Esophagus (tissue), 2 donors: Measurements from ENCODE around the gene SLC10A4. TPM values are rescaled to one million over a fixed set of nuclear protein-coding genes. Genes with fewer than 3 reads are reported as not detected.

Experiments
- H3K27ac ChIP-seq, 2 donors: one replicate each; pipeline ENCODE4 v1.5.1; 2013; ENCODE audit warnings: low read depth in 2 of 2, mild to moderate bottlenecking in 2 of 2, inconsistent platforms in 1 of 2, low read length in 1 of 2, moderate library complexity in 1 of 2
- H3K27me3 ChIP-seq, 2 donors: one replicate each; pipeline ENCODE4 v1.6.1; 2013; ENCODE audit warnings: low read length in 2 of 2, control low read depth in 1 of 2, mild to moderate bottlenecking in 1 of 2; ENCODE audit not compliant: insufficient read depth in 2 of 2, control insufficient read depth in 1 of 2
- H3K36me3 ChIP-seq, 2 donors: one replicate each; pipeline ENCODE4 v1.6.1; 2013; ENCODE audit warnings: low read length in 1 of 2; ENCODE audit not compliant: control insufficient read depth in 2 of 2, insufficient read depth in 2 of 2
- H3K4me1 ChIP-seq, 2 donors: one replicate each; pipeline ENCODE4 v1.6.1; 2013; ENCODE audit warnings: low read length in 1 of 2; ENCODE audit not compliant: control insufficient read depth in 2 of 2, insufficient read depth in 2 of 2
- H3K4me3 ChIP-seq, 2 donors: one replicate each; pipeline ENCODE4 v1.5.1; 2013; ENCODE audit warnings: low read length in 2 of 2, mild to moderate bottlenecking in 2 of 2, low read depth in 1 of 2, moderate library complexity in 1 of 2
- H3K9me3 ChIP-seq, 2 donors: one replicate each; pipeline ENCODE4 v1.6.1; 2013; ENCODE audit warnings: mild to moderate bottlenecking in 2 of 2, low read depth in 1 of 2, low read length in 1 of 2, moderate library complexity in 1 of 2; ENCODE audit not compliant: control insufficient read depth in 2 of 2, insufficient read depth in 1 of 2
- WGBS, 2 donors: extraction: QIAGEN DNeasy Blood & Tissue Kit; methylation state at CpG; one replicate each; pipeline ENCODE4 v1.1.7; 2013; 5-methylcytosine and 5-hydroxymethylcytosine counted together
- polyA plus RNA-seq, 2 donors: library from polyadenylated mRNA; stranded (reverse); fragments of 200-250 nt; gene quantifications; one replicate each; pipeline ENCODE4 v1.2.3, GENCODE V29; 2013
- donor health status: healthy with polysubstance abuse.
- donor health status: Bipolar disorder and iron deficiency.

The SLC10A4 gene
- polyA plus RNA-seq, 2 donors = 0.07 to 0.14 TPM

- no peaks in the 10 kb centered on the region for H3K36me3 ChIP-seq
- H3K9me3 ChIP-seq = no peaks in the 10 kb centered on the region
- 93% methylated on average over 2 of the region's 2 CpGs for WGBS, 2 donors
- no peaks in the 10 kb centered on the region for H3K27me3 ChIP-seq
- no peak overlapping the region for H3K4me3 ChIP-seq
- no peaks in the 10 kb centered on the region for H3K4me1 ChIP-seq
- no peak overlapping the region for H3K27ac ChIP-seq
Measured at GRCh38 chr4:48454591-48454990, 28.6 kb upstream of the SLC10A4 start.

- Histone ChIP-seq H3K4me3 (no peak overlapping the region), H3K27ac (no peak overlapping the region), H3K4me1 (no peaks in the 10 kb centered on the region), H3K36me3 (no peaks in the 10 kb centered on the region), H3K9me3 (no peaks in the 10 kb centered on the region), H3K27me3 (no peaks in the 10 kb centered on the region)
Measured at GRCh38 chr4:48461000-48461399, 22.1 kb upstream of the SLC10A4 start.

GRCh38 chr4:48462363-48462762, 20.8 kb upstream of the SLC10A4 start:
- Histone ChIP-seq H3K4me3 (no peak overlapping the region), H3K9me3 (no peaks in the 10 kb centered on the region), H3K27ac (no peak overlapping the region), H3K27me3 (no peaks in the 10 kb centered on the region), H3K36me3 (no peaks in the 10 kb centered on the region), H3K4me1 (no peaks in the 10 kb centered on the region)
- WGBS, 2 donors = 42 to 45% methylated on average over 5 of the region's 5 CpGs

GRCh38 chr4:48467442-48467841, 15.7 kb upstream of the SLC10A4 start:
- H3K4me3 ChIP-seq = no peak overlapping the region
- H3K4me1 ChIP-seq = no peaks in the 10 kb centered on the region
- WGBS, 2 donors = 51 to 53% methylated on average over 2 of the region's 2 CpGs
- H3K36me3 ChIP-seq = no peaks in the 10 kb centered on the region
- no peak overlapping the region for H3K27ac ChIP-seq
- H3K27me3 ChIP-seq = no peaks in the 10 kb centered on the region
- no peaks in the 10 kb centered on the region for H3K9me3 ChIP-seq

- H3K4me3 ChIP-seq = no peak overlapping the region
- no peaks in the 10 kb centered on the region for H3K9me3 ChIP-seq
- no peaks in the 10 kb centered on the region for H3K36me3 ChIP-seq
- no peaks in the 10 kb centered on the region for H3K27me3 ChIP-seq
- no peaks in the 10 kb centered on the region for H3K4me1 ChIP-seq
- H3K27ac ChIP-seq = no peak overlapping the region
- 54 to 79% methylated on average over 4 to 5 of the region's 5 CpGs for WGBS, 2 donors
Measured at GRCh38 chr4:48467891-48468290, 15.3 kb upstream of the SLC10A4 start.

- no peaks in the 10 kb centered on the region for H3K36me3 ChIP-seq
- WGBS, 2 donors = 64 to 80% methylated on average over 1 of the region's 1 CpG
- H3K9me3 ChIP-seq = no peaks in the 10 kb centered on the region
- H3K4me3 ChIP-seq = no peak overlapping the region
- H3K27ac ChIP-seq = no peak overlapping the region
- H3K4me1 ChIP-seq = no peaks in the 10 kb centered on the region
- no peaks in the 10 kb centered on the region for H3K27me3 ChIP-seq
Measured at GRCh38 chr4:48470137-48470536, 13.0 kb upstream of the SLC10A4 start.

GRCh38 chr4:48470570-48470969, 12.6 kb upstream of the SLC10A4 start:
- Histone ChIP-seq H3K27ac (no peak overlapping the region), H3K4me3 (no peak overlapping the region), H3K36me3 (no peaks in the 10 kb centered on the region), H3K27me3 (no peaks in the 10 kb centered on the region), H3K9me3 (no peaks in the 10 kb centered on the region), H3K4me1 (no peaks in the 10 kb centered on the region)
- 32 to 35% methylated on average over 2 of the region's 2 CpGs for WGBS, 2 donors

GRCh38 chr4:48472794-48473193, 10.3 kb upstream of the SLC10A4 start:
- Histone ChIP-seq H3K4me1 (no peaks in the 10 kb centered on the region), H3K36me3 (no peaks in the 10 kb centered on the region), H3K4me3 (no peak overlapping the region), H3K9me3 (no peaks in the 10 kb centered on the region), H3K27ac (no peak overlapping the region), H3K27me3 (no peaks in the 10 kb centered on the region)
- 77 to 83% methylated on average over 1 of the region's 1 CpG for WGBS, 2 donors

GRCh38 chr4:48475770-48476169, 7.4 kb upstream of the SLC10A4 start:
- H3K27me3 ChIP-seq = no peaks in the 10 kb centered on the region
- H3K9me3 ChIP-seq = no peaks in the 10 kb centered on the region
- H3K4me3 ChIP-seq = no peak overlapping the region
- no peaks in the 10 kb centered on the region for H3K36me3 ChIP-seq
- WGBS, 2 donors = 85 to 92% methylated on average over 6 of the region's 6 CpGs
- no peaks in the 10 kb centered on the region for H3K4me1 ChIP-seq
- no peak overlapping the region for H3K27ac ChIP-seq

GRCh38 chr4:48478273-48478672, 4.9 kb upstream of the SLC10A4 start:
- H3K4me1 ChIP-seq = peaks cover 0 to under 1% of the 10 kb centered on the region in 2 donors
- 71 to 74% methylated on average over 2 of the region's 2 CpGs for WGBS, 2 donors
- H3K4me3 ChIP-seq = no peak overlapping the region
- H3K27ac ChIP-seq = no peak overlapping the region
- no peaks in the 10 kb centered on the region for H3K9me3 ChIP-seq
- H3K27me3 ChIP-seq = peaks cover 0 to 5% of the 10 kb centered on the region in 2 donors
- no peaks in the 10 kb centered on the region for H3K36me3 ChIP-seq
